NT2/D1 (cell line): ENCODE data around the gene APOE.

Source experiments
- YY1 ChIP-seq: IDR thresholded peaks from 2 replicates; pipeline ENCODE4 v1.6.1; 2011; ENCODE audit not compliant: insufficient read length, insufficient read depth
- ZNF274 ChIP-seq: IDR thresholded peaks from 2 replicates; pipeline ENCODE4 v1.6.1; 2011; ENCODE audit warnings: mild to moderate bottlenecking, low read depth, low read length

- TF ChIP-seq YY1 (no peak), ZNF274 (no peak)
These were observed 51.9 kb downstream of the APOE start for GRCh38 chr19:44957526-44957925.
